Stimulated activated CD4-positive, alpha-beta T cell treated with anti-CD3 and anti-CD28 coated beads, Interleukin-12 subunit alpha, Interleukin-12 subunit beta, amount 100 ng/mL, for 4 hours (primary cell): ENCODE data around the gene TSPEAR.

Experiments used
- DNase-seq: peaks from one replicate; pipeline ENCODE4 v3.0.0-alpha.2; 2020

TSPEAR gene

GRCh38 chr21:44454058-44454457 lies 257.3 kb downstream of the TSPEAR start:
- DNase-seq: no peak

DNA sequence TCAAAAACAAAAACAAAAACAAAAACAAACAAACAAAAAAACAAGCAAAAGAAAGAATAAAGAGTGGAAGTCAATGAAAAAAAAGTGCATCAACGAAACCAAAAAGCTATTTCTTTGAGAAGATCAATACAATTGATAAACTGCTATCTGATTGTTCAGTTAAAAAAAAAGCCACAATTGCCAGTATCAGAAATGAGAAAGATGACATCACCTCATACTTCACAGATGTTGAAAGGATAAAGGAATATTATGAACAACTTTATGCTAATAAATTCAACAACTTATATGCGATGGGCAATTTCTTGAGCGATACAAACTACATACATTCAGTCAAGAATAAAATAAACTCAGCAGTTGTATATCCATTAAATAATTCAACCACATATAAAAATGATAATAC lies 258.3 kb downstream of the TSPEAR start:
- DNase-seq: no peak

DNA sequence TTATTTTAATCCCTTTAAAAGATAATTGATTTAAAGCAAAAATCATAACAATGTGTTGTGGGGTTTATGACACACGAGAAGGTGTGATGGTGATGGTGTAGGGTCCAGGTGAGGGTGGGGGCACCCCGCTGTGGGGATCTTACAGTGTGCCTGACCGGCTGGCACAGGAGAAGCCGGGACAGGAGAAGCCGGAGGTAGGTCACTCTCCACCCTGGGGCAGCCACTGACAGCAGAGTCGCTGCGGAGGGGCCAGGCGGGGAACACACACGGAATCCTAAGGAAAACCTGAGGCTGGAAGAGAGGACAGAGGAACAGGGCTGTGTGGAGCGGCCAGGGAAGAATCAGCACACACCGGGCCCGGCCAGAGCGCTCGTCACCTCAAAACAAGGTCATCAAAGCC lies 260.4 kb downstream of the TSPEAR start:
- no peak for DNase-seq

GRCh38 chr21:44450402-44450801 lies 261.0 kb downstream of the TSPEAR start:
- no peak for DNase-seq

DNA sequence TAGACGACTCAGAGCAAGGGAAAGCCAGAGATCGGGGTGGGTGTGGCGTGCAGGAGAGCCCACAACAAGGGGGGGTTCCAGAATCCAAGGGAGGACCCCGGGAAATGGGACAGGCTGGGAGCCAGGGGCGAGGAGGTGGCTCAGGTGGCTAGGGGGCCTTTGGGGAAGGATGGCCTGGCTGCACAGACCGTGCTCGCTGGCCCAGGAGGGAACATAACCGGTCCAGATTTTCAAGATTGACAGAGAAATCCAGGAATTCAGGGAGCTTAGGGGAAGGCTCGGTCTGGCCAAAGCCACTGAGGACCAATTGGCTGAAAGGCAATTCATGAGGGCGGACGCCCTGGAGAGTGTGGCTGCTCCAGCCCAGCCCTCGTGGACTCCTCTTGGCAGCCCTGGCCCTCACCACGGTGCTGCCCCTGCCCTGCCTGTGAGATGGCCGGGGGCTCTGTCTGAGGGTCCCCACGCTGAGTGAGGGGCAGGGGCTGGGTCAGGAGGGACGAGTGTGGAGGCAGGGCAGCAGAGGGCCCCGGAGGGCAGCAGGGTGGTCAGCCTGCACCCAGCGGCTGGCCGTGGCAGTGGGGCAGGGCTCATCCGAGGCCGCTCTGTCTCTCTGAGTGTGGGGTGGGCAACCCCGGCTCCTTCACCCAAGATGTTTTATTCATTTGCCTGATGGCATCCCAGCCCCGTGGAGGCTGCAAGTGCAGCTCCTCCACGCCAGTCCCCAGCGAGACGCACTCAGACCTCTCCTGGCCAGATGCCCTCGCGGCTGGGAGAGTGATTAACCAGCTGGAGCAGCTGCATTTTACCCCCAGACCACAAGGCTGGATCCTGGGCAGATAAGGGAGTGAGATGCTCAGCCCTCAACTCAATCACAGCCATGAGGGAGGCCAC lies 261.7 kb downstream of the TSPEAR start:
- no peak for DNase-seq

DNA sequence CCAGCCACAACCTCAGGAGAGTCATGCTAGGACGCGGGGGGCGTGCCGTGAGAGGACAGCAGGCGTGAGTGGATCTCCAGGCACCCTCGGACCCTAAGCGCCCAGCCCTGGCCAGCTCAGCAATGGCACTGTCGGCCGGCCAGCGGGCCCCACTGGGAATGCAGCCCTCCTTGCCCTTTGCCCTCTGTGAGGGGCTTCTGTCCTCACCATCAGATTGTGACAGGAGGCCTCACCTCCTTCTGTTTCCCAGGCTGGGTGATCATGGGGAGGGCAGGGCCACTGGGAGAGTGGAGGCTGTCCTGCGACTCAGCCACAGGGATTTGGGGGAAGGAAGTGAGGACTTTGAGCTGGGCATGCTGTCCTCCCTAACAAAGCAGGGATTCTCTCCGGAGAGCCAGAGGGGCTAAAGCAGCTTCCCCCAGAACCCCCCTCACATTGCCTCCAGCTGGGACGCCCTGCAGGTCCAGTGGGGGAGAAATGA lies 262.7 kb downstream of the TSPEAR start:
- DNase-seq: no peak
